Keratinocyte (primary cell): ENCODE measurements around the gene SLC66A1. TPM values are rescaled to one million over a fixed set of nuclear protein-coding genes. Genes with fewer than 3 reads are reported as not detected.

Source experiments
- DNase-seq: peaks from one replicate; pipeline ENCODE4 v3.0.0-alpha.2; 2011; ENCODE audit warnings: low read depth, missing footprints, low spot score
- FAIRE-seq: peaks from 2 replicates; lab custom pipeline; 2011; peaks lifted over from hg19 to GRCh38; lab: Jason Lieb, UNC
- H2AFZ ChIP-seq: 2 replicates; pipeline ENCODE4 v1.6.0; 2012; ENCODE audit warnings: low read length, control low read depth, inconsistent platforms; ENCODE audit not compliant: control insufficient read depth
- H3K27ac ChIP-seq: 2 replicates; pipeline ENCODE4 v1.5.1; 2011; ENCODE audit warnings: low read length; ENCODE audit not compliant: control insufficient read depth, insufficient read depth
- H3K27me3 ChIP-seq: 3 replicates; pipeline ENCODE4 v1.6.0; 2011; ENCODE audit warnings: low read length; ENCODE audit not compliant: control insufficient read depth, insufficient read depth; ENCODE audit errors: extremely low read depth
- H3K36me3 ChIP-seq, 2 experiments: 2 replicates in 1 of 2; 3 replicates in 1 of 2; pipeline ENCODE4 v1.5.1; 2011; ENCODE audit warnings: low read length in 2 of 2, mild to moderate bottlenecking in 1 of 2; ENCODE audit not compliant: control insufficient read depth in 2 of 2, insufficient read depth in 2 of 2; ENCODE audit errors: extremely low read depth in 1 of 2
- H3K4me1 ChIP-seq: 3 replicates; pipeline ENCODE4 v1.5.1; 2011; ENCODE audit warnings: low read length; ENCODE audit not compliant: control insufficient read depth, insufficient read depth; ENCODE audit errors: extremely low read depth
- H3K4me2 ChIP-seq: 3 replicates; pipeline ENCODE4 v1.6.0; 2011; ENCODE audit warnings: low read depth, low read length; ENCODE audit not compliant: control insufficient read depth, insufficient read depth; ENCODE audit errors: extremely low read depth
- H3K4me3 ChIP-seq, 3 experiments: fragments of 200-600 bp in 1 of 3; sonication (generic) in 1 of 3; 2 replicates in 2 of 3; 3 replicates in 1 of 3; pipeline ENCODE4 v1.5.1; 2011 to 2016; ENCODE audit warnings: low read length in 3 of 3, mild to moderate bottlenecking in 3 of 3, control low read depth in 2 of 3, inconsistent platforms in 1 of 3, low read depth in 1 of 3, mixed read lengths in 1 of 3, mixed run types in 1 of 3, moderate library complexity in 1 of 3; ENCODE audit not compliant: control insufficient read depth in 2 of 3, insufficient read depth in 2 of 3; ENCODE audit errors: extremely low read depth in 1 of 3
- H3K79me2 ChIP-seq: 2 replicates; pipeline ENCODE4 v1.6.0; 2012; ENCODE audit warnings: low read length; ENCODE audit not compliant: control insufficient read depth, insufficient read depth
- H3K9ac ChIP-seq: 3 replicates; pipeline ENCODE4 v1.6.0; 2011; ENCODE audit warnings: low read length; ENCODE audit not compliant: control insufficient read depth, insufficient read depth; ENCODE audit errors: extremely low read depth
- H3K9me1 ChIP-seq: 3 replicates; pipeline ENCODE4 v1.6.0; 2011; ENCODE audit warnings: low read length; ENCODE audit not compliant: control insufficient read depth, insufficient read depth; ENCODE audit errors: extremely low read depth
- H3K9me3 ChIP-seq: 2 replicates; pipeline ENCODE4 v1.5.1; 2012; ENCODE audit warnings: low read depth, low read length; ENCODE audit not compliant: control insufficient read depth
- H4K20me1 ChIP-seq: 3 replicates; pipeline ENCODE4 v1.6.0; 2011; ENCODE audit warnings: low read length; ENCODE audit not compliant: control insufficient read depth, insufficient read depth; ENCODE audit errors: extremely low read depth
- EZH2 ChIP-seq: IDR thresholded peaks from one replicate; pipeline ENCODE4 v1.6.1; 2012; ENCODE audit warnings: inconsistent platforms, mild to moderate bottlenecking, low read length, moderate library complexity
- dilution Hi-C: fragments of 300-500 bp; cut with MboI; formaldehyde crosslinking; loops from one replicate; pipeline ENCODE4 v1.7.0; 2020; ENCODE audit warnings: low sequenced_read_pairs; ENCODE audit not compliant: extremely low pct_ligation_motif_present
- polyA plus RNA-seq, 5 experiments: library from polyadenylated mRNA; depleted of rRNA in 3 of 5; stranded (reverse) in 3 of 5; stranded (forward) in 1 of 5; unstranded in 1 of 5; fragments of >200 nt; gene quantifications; 1 replicate in 1 of 5; 2 replicates in 3 of 5; 3 replicates in 1 of 5; pipeline versions ENCODE4 v1.2.1 to v1.2.3, GENCODE V29; 2011 to 2012; ENCODE audit warnings: missing spikeins in 2 of 5, low read depth in 1 of 5, low replicate concordance in 1 of 5
- TF ChIP-seq, protein P1 (sequence below), 3 experiments: IDR thresholded peaks in 1 of 3; conservative IDR thresholded peaks in 1 of 3; optimal IDR thresholded peaks in 1 of 3; 2 replicates in 2 of 3; 3 replicates in 1 of 3; pipeline versions ENCODE3 to v1.5.1; 2011; ENCODE audit warnings: low read length in 3 of 3, mild to moderate bottlenecking in 3 of 3, moderate library complexity in 2 of 3, control low read depth in 1 of 3, inconsistent platforms in 1 of 3; ENCODE audit not compliant: insufficient read depth in 2 of 3; ENCODE audit errors: extremely low read depth in 1 of 3

Gene SLC66A1
- polyA plus RNA-seq, 1 donor (not counting 4 experiments of a cell fraction or from before 2014, with no cell fraction given) = 8.0 TPM

GRCh38 chr1:19311503-19311930 is 609 bp upstream of the SLC66A1 start:
- Histone ChIP-seq H3K4me1 (peaks cover 42% of the 10 kb centered on the region), H3K27ac (peak overlapping the region; percentile 54), H3K4me3 (peak overlapping the region; percentile 74 to 87 (median 82)), H3K9ac (peak overlapping the region; percentile 85), H3K79me2 (peaks cover 14% of the 10 kb centered on the region), H3K4me2 (peak overlapping the region; percentile 98), H3K27me3 (no peaks in the 10 kb centered on the region), H4K20me1 (no peaks in the 10 kb centered on the region), H3K9me3 (no peaks in the 10 kb centered on the region), H3K9me1 (no peaks in the 10 kb centered on the region), H3K36me3 (peaks cover 8 to 17% of the 10 kb centered on the region in 2 experiments), H2AFZ (peak overlapping the region; percentile 88)
- dilution Hi-C loops = no loop called here
- no peak for TF ChIP-seq EZH2
- TF ChIP-seq, protein P1, sequence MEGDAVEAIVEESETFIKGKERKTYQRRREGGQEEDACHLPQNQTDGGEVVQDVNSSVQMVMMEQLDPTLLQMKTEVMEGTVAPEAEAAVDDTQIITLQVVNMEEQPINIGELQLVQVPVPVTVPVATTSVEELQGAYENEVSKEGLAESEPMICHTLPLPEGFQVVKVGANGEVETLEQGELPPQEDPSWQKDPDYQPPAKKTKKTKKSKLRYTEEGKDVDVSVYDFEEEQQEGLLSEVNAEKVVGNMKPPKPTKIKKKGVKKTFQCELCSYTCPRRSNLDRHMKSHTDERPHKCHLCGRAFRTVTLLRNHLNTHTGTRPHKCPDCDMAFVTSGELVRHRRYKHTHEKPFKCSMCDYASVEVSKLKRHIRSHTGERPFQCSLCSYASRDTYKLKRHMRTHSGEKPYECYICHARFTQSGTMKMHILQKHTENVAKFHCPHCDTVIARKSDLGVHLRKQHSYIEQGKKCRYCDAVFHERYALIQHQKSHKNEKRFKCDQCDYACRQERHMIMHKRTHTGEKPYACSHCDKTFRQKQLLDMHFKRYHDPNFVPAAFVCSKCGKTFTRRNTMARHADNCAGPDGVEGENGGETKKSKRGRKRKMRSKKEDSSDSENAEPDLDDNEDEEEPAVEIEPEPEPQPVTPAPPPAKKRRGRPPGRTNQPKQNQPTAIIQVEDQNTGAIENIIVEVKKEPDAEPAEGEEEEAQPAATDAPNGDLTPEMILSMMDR (optimal IDR thresholded peaks at IDR 0.05 in 1 of 3, IDR thresholded peaks at IDR 0.05 in 1 of 3, conservative IDR thresholded peaks at IDR 0.05 in 1 of 3; ENCODE audit: extremely low read depth in 1 of 3, insufficient read depth in 2 of 3, low read length in 3 of 3) = no peak
- no peak for FAIRE-seq
- DNase-seq = no peak

DNA sequence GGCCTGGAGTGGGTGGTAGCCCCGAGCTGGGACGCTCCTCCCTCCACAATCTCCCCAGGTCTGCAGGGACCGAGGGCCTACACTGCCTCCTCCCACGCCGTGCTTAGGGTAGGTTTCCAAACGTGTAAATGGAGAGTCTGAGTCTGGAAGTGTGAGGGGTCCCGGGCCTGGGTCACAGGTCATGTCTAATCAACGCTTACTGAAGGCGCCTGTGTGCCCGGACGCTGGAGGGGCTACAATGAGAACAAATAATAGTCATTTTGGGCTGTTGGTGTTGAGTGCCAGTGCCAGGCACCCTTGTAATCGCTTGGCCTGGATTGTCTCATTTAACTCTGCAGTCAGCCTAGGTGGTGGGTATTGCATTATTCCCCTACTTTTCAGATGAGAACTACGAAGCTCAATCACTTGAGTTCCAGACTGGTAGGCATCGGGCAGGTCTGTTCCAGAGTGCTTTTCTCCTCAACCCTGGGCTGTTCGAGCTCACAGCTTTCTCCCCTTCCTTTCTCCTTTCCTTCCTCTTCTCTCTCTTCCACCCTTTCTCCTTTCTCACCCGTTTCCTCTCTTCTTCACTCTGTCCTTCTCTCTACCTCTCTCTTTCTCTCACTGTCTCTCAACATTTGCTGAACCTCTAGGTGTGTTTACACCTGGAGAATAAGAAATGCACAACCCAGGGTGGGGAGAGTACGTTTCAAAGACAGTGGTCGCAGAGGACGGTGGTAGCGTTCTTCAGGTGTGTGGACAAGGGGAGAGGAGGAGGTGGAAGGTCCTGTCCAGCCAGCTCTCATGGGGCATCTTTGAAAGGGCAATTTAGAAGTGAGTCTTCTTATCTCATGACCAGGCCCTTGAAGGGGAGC is 883 bp downstream of the SLC66A1 start:
- Histone ChIP-seq H3K4me2 (peak overlapping the region; percentile 59), H3K4me1 (peaks cover 42% of the 10 kb centered on the region), H3K9ac (peak overlapping the region; percentile 85), H3K27me3 (no peaks in the 10 kb centered on the region), H4K20me1 (no peaks in the 10 kb centered on the region), H3K9me1 (no peaks in the 10 kb centered on the region), H3K79me2 (peaks cover 14% of the 10 kb centered on the region), H3K9me3 (no peaks in the 10 kb centered on the region), H3K4me3 (peak overlapping the region; percentile 65 to 87 (median 74)), H3K27ac (peak overlapping the region; percentile 66), H2AFZ (no peak overlapping the region), H3K36me3 (peaks cover 3 to 5% of the 10 kb centered on the region in 2 experiments)
- dilution Hi-C loops = no loop called here
- TF ChIP-seq, protein P1 (optimal IDR thresholded peaks at IDR 0.05 in 1 of 3, IDR thresholded peaks at IDR 0.05 in 1 of 3, conservative IDR thresholded peaks at IDR 0.05 in 1 of 3; ENCODE audit: extremely low read depth in 1 of 3, insufficient read depth in 2 of 3, low read length in 3 of 3) = no peak
- no peak for TF ChIP-seq EZH2
- DNase-seq = no peak
- FAIRE-seq = no peak
